Activated CD4-positive, alpha-beta T cell treated with anti-CD3 and anti-CD28 coated beads, Interleukin-2, amount 10 ng/mL, durations not matched to agents 7 days and 5 days (primary cell): ENCODE results near the gene OGFOD3. TPM values are rescaled to one million over a fixed set of nuclear protein-coding genes. Genes with fewer than 3 reads are reported as not detected.

Experiments
- CTCF ChIA-PET: fragments of 350-600 bp; sonication (Branson Sonifier 250); formaldehyde crosslinking; loops from one replicate; lab custom pipeline; 2021; ENCODE audit warnings: antibody characterized with exemption; lab: Charles Lee
- POLR2A ChIA-PET: fragments of 350-600 bp; sonication (Branson Sonifier 250); formaldehyde crosslinking; loops from one replicate; lab custom pipeline; 2021; ENCODE audit warnings: antibody characterized with exemption; lab: Charles Lee
- DNase-seq: peaks from one replicate; pipeline ENCODE4 v3.0.0-alpha.2; 2020
- H3K27ac Mint-ChIP-seq: one replicate; pipeline ENCODE4 v1.8.0; 2021; ENCODE audit warnings: mild to moderate bottlenecking, moderate library complexity, mixed read lengths
- H3K27me3 Mint-ChIP-seq: one replicate; pipeline ENCODE4 v1.8.0; 2021; ENCODE audit warnings: mixed read lengths
- H3K36me3 Mint-ChIP-seq: one replicate; pipeline ENCODE4 v1.8.0; 2021; ENCODE audit warnings: low read depth, mixed read lengths
- H3K4me1 Mint-ChIP-seq: one replicate; pipeline ENCODE4 v1.8.0; 2021; ENCODE audit warnings: mixed read lengths
- H3K4me3 Mint-ChIP-seq: one replicate; pipeline ENCODE4 v1.8.0; 2021; ENCODE audit warnings: mild to moderate bottlenecking, moderate library complexity, mixed read lengths
- H3K9me3 Mint-ChIP-seq: one replicate; pipeline ENCODE4 v1.8.0; 2021; ENCODE audit warnings: mixed read lengths
- total RNA-seq, 2 experiments: library from RNA; stranded (reverse); gene quantifications; one replicate each; pipeline ENCODE4 v1.2.3, GENCODE V29; 2021

Gene OGFOD3
- total RNA-seq, 2 experiments from 2014 or later: 23.8 to 28.0 TPM

DNA sequence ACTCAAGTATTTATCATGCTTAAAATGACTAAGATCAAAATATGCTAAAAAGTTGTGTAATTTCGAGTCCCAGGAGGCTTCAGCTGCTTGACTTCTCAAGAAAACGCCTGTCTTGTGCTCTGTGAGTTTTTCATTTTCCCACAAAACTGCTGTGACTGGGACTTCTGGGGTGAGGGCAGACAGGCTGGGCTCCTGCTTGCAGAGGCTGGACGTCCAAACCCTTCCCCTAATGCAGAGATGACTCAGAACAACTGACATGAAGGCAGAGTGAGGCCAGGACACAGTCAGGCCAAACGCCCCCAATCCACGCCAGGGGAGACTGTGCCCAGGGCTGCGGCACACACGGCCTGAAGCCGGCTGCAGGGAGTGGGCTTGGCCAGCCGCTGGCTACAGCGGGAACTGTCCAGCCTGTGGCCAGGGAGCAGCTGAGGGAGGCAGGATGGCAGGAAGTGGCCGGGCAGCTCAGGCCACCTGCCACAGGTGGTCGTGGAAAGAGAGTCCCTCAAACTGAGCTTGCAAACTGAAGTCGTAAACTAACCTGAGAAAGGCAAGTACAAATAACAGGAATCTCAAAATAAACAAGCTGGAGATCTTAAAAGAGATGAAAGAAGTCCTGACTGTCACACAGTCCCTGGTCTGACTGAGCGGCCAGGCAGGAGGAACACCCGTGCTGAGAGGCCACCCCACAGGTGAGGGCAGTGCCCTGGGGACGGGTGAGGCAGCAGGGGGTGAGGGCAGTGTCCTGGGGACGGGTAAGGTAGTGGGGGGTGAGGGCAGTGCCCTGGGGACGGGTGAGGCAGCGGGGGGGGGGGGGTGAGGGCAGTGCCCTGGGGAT lies 21.6 kb downstream of the OGFOD3 start:
- H3K4me3 Mint-ChIP-seq: no peak overlapping the region
- POLR2A ChIA-PET: interaction anchor here (0.7 kb wide), 1 partner anchor 64 kb away, joined by 3 read pairs; no protein-coding TSS in a partner anchor
- DNase-seq: no peak
- CTCF ChIA-PET: no interaction called here
- no peaks in the 10 kb centered on the region for H3K27me3 Mint-ChIP-seq
- no peaks in the 10 kb centered on the region for H3K9me3 Mint-ChIP-seq
- H3K27ac Mint-ChIP-seq: no peak overlapping the region
- H3K36me3 Mint-ChIP-seq: peaks cover 5% of the 10 kb centered on the region
- H3K4me1 Mint-ChIP-seq: peaks cover 17% of the 10 kb centered on the region

DNA sequence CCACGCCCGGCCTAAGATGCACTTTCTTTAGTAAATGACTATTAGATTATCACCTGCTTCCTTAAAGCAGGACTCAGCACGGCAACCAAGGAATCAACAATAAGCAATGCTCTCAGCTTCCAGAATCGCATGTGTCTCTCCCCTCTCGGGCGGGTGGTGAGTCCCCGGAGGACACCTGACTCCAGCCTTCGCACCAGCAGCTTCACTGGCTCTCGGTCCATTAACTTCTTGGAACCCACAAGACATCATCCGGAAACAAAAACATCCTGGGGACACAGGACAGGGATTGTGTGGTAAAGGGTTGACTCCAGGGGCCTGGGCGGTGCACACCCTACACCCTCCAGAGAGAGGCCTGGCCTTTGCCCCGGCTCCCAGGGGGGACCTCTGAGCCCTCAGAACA lies 24.1 kb downstream of the OGFOD3 start:
- no peaks in the 10 kb centered on the region for H3K36me3 Mint-ChIP-seq
- H3K27ac Mint-ChIP-seq: no peak overlapping the region
- peaks cover 2% of the 10 kb centered on the region for H3K4me1 Mint-ChIP-seq
- H3K9me3 Mint-ChIP-seq: no peaks in the 10 kb centered on the region
- no peak overlapping the region for H3K4me3 Mint-ChIP-seq
- no peak for DNase-seq
- no peaks in the 10 kb centered on the region for H3K27me3 Mint-ChIP-seq
- CTCF ChIA-PET: interaction anchor here (0.7 kb wide), 1 partner anchor 15 kb away, joined by 3 read pairs; no protein-coding TSS in a partner anchor
- POLR2A ChIA-PET: interaction anchor here (0.5 kb wide), 1 partner anchor 23 kb away, joined by 8 read pairs; no protein-coding TSS in a partner anchor

DNA sequence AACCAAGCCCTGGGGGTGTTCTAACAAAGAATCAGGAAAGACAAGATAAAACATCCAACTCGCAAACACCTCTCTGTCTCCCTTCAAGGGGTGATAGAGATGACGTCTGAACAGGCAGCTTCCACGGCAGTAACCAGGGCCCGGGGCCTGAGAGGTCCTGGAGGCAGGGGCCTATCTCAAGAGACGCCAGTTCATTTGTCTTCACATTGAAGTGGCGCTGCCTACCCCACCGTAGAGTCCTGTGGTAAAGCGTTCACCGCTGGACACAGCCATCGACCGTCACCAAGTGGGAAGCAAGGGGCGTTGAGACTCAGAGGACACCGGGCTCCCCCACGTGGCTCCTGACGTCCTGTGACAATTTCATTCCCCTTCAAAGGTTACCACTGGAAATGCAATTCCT lies 25.4 kb downstream of the OGFOD3 start:
- no peak overlapping the region for H3K27ac Mint-ChIP-seq
- H3K4me3 Mint-ChIP-seq: no peak overlapping the region
- H3K27me3 Mint-ChIP-seq: no peaks in the 10 kb centered on the region
- DNase-seq: no peak
- ChIA-PET CTCF (no interaction called here), POLR2A (no interaction called here)
- peaks cover 2% of the 10 kb centered on the region for H3K4me1 Mint-ChIP-seq
- no peaks in the 10 kb centered on the region for H3K36me3 Mint-ChIP-seq
- H3K9me3 Mint-ChIP-seq: no peaks in the 10 kb centered on the region

DNA sequence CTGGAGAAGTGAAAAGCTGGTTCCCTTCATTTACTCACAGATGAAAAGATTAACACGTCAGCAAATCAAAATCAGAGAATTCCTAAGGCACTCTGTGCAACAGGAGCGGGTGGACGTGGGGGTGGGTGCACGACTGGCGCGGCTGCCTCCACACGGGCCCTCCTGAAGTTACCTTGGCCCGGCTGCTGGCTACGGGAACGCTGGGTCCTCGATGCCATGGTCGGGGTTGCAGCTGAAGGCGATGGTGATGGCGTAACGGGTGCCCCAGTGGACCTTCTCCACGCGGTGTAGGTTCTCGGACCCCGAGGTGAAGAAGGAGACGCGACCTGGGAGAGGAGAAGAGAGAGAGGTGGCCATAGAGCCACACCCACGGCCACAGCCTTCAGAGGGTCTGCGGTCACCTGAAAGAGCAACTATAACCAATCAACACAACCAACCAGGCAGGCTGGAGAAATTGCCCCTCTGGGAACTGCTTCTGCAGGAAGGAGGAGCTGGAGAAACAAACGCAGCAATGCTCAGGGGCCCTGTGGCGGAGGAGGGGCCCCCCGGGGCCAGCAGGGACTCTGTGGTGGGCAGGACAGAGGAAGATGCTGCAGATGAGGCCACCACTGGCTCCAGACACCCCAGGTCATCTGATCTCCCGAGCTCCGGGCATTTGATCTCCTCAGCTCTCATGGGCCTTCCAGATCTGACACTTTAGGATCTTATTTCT lies 26.0 kb downstream of the OGFOD3 start:
- no peak for DNase-seq
- Mint-ChIP-seq H3K36me3 (no peaks in the 10 kb centered on the region), H3K4me1 (peaks cover 4% of the 10 kb centered on the region), H3K9me3 (no peaks in the 10 kb centered on the region), H3K27ac (peak overlapping the region; percentile 21), H3K4me3 (no peak overlapping the region), H3K27me3 (no peaks in the 10 kb centered on the region)
- POLR2A ChIA-PET: no interaction called here
- CTCF ChIA-PET: no interaction called here

DNA sequence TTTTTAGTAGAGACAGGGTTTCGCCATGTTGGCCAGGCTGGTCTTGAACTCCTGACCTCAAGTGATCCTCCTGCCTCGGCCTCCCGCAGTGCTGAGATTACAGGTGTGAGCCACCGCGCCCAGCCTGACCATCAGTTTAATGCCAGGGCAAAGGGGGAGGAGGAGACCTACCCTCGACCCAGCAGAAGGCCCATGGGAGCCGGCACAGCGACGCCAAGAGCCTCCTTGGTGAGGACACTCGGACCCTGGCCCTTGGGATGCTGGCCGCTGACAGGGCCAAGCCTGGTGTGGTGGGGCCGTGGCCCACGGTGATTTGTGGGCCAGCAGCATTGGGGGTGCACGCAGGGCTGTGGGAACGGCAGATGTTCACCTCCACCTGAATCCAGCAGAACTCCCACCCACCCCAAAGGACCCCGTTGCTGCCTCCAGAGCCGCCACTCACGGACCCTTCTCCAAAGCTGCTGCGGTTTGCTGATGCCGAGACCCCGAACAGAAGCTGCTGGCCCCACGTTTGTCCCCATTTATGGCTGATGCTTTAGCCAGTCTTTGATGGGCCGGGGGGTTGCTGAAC lies 26.8 kb downstream of the OGFOD3 start:
- Mint-ChIP-seq H3K27me3 (no peaks in the 10 kb centered on the region), H3K9me3 (no peaks in the 10 kb centered on the region), H3K27ac (no peak overlapping the region), H3K4me1 (peaks cover 2% of the 10 kb centered on the region), H3K4me3 (no peak overlapping the region), H3K36me3 (no peaks in the 10 kb centered on the region)
- DNase-seq: no peak
- ChIA-PET POLR2A (no interaction called here), CTCF (no interaction called here)

DNA sequence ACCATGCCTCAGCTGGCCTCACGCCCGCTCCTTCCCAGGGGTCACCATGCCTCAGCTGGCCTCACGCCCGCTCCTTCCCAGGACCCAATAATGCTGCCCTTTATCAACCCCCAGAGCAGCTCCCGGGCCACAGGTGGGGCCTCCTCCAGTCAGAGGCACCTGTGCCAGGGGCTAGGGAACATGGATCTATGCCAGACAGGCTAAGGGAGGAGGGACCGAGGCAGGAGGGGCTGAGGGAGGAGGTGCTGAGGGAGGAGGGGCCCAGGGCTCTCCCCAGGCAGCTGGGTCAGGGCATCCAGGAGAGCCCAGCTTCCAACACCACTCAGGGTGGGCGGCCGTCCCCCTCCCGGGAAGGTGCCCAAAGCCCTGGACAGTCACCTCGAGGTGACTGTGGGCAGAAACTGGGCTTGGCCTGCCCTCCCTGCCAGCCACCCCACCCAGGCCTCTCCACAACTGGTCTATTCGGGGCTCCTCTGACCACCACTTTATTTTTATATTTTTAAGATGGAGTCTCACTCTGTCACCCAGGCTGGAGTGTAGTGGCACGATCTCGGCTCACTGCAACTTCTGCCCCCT lies 27.4 kb downstream of the OGFOD3 start:
- no peak overlapping the region for H3K4me3 Mint-ChIP-seq
- no peak overlapping the region for H3K27ac Mint-ChIP-seq
- CTCF ChIA-PET: no interaction called here
- POLR2A ChIA-PET: no interaction called here
- no peaks in the 10 kb centered on the region for H3K9me3 Mint-ChIP-seq
- no peak for DNase-seq
- H3K36me3 Mint-ChIP-seq: no peaks in the 10 kb centered on the region
- peaks cover 2% of the 10 kb centered on the region for H3K4me1 Mint-ChIP-seq
- no peaks in the 10 kb centered on the region for H3K27me3 Mint-ChIP-seq

DNA sequence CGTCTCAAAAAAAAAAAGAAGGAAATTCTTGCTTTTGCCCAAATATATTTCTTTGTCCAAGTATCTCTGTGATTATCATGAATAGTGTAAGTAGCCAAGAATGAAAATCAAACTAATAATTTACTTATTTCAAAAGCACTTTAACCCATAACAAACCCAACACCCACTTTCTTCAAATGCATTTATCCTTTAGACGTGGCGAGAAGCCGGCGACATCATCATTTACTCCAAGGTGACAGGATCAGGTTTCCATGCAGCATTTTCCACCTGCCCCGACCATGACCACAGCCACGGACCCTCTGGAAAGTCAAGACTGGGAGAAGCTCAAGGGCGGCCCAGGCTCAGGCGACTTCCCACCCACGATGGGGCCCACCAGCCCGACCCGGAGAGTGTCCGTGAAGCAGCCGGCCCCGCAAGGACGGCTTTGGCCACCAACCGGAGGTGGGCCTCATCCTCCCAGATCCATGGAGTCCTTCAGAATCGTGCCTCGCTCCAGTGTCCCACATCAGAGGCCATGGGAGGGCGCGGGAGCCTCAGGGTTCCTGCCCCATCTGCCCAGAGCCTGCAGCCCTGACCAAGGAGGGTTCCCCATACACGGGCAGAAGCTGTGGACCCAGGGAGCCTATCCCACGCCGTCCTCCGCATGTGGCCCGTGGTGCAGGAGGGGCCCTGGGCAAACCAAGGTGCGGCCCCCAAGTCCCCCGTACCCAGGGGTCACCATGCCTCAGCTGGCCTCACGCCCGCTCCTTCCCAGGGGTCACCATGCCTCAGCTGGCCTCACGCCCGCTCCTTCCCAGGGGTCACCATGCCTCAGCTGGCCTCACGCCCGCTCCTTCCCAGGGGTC lies 28.1 kb downstream of the OGFOD3 start:
- POLR2A ChIA-PET: no interaction called here

DNA sequence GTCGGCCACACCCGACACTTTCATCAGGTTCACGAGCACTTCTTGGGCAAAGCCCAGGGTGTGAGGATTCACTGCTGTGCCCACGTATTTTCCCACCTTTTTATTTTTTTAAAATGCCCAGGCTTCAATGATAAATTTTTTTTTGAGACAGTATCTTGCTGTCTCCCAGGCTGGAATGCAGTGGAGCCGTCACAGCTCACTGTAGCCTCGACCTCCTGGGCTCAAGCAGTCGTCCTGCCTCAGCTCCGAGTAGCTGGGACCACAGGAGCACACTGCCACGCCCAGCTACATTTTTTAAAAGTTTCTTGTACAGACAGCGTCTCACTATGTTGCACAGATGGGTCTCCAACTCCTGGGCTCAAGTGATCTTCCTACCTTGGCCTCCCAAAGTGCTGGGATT lies 29.0 kb downstream of the OGFOD3 start:
- ChIA-PET CTCF (no interaction called here), POLR2A (no interaction called here)
- Mint-ChIP-seq H3K27ac (no peak overlapping the region), H3K4me3 (no peak overlapping the region), H3K36me3 (no peaks in the 10 kb centered on the region), H3K4me1 (peaks cover 2% of the 10 kb centered on the region), H3K27me3 (no peaks in the 10 kb centered on the region), H3K9me3 (no peaks in the 10 kb centered on the region)
- no peak for DNase-seq

More for the DNA sequence above, 28.1 kb downstream of the OGFOD3 start:
- H3K27me3 Mint-ChIP-seq: no peaks in the 10 kb centered on the region
- no peaks in the 10 kb centered on the region for H3K36me3 Mint-ChIP-seq
- no peak for DNase-seq
- H3K4me3 Mint-ChIP-seq: no peak overlapping the region
- H3K4me1 Mint-ChIP-seq: peaks cover 2% of the 10 kb centered on the region
- H3K9me3 Mint-ChIP-seq: no peaks in the 10 kb centered on the region
- CTCF ChIA-PET: no interaction called here
- no peak overlapping the region for H3K27ac Mint-ChIP-seq

DNA sequence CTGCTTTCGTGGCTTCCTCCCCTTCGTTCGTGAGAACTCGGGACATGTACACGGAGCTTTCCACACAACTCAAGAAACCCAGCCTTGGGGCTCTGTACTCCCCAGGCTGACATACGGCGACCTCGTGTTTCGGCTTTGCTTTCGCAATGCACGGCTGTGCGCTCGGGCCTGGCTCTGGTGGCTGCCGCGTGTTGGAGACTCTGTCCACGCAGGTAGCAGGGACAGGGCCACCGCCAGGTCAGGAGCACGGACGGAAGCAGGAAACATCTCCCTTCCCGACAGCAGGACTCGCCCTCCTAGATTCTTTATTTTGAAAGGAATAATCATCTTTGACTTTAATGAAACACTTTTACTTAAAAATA lies 29.5 kb downstream of the OGFOD3 start:
- no peak for DNase-seq
- ChIA-PET CTCF (no interaction called here), POLR2A (no interaction called here)
- H3K4me3 Mint-ChIP-seq: no peak overlapping the region
- H3K9me3 Mint-ChIP-seq: no peaks in the 10 kb centered on the region
- H3K27me3 Mint-ChIP-seq: no peaks in the 10 kb centered on the region
- peaks cover 2% of the 10 kb centered on the region for H3K4me1 Mint-ChIP-seq
- H3K27ac Mint-ChIP-seq: no peak overlapping the region
- H3K36me3 Mint-ChIP-seq: no peaks in the 10 kb centered on the region

DNA sequence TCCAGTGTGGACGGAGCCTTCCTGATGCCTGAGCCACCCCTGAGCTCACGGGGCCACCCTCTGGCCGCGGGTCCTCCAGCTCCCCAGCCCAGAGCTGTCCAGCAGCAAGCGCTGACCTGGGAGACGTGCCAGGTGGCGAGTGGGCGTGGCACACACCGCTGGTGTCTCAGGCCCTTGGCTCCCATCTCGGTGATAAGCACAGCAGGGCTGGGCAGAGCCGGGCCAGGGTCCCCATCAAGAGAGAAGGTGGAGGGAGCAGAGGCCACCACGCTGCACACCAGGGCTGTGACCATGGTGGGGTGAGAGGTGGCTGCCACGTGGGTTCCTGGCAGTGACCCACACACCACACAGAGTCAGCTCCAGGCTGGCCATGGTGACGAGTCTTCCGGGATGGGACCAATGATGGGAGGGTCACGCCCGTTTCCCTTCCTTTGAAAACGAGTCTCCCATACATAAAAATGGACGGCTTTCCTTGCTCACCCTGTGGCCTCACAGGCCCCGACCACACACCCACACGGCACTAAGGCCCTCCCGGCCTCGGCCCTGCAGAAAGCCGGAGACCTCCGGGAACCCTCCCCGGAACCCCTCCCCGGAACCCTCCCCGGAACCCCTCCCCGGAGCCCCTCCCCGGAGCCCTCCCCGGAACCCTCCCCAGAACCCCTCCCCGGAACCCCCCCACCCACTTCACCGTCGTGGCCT lies 30.0 kb downstream of the OGFOD3 start:
- POLR2A ChIA-PET: no interaction called here
- CTCF ChIA-PET: no interaction called here
- H3K9me3 Mint-ChIP-seq: no peaks in the 10 kb centered on the region

DNA sequence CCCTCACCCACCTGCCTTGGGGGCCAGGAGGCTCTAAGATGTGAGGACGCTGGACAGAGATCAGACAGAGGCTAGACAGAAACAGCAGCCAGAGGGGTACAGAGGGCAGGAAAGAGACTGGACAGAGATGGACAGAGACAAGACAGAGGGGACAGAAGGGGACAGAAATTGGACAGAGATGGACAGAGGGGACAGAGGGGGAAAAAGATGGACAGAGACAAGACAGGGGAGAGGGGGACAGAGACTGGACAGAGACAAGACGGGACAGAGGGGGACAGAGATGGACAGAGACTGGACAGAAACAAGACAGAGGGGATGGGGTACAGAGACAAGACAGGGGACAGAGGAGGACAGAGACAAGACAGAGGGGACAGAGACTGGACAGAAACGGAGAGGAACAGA lies 30.7 kb downstream of the OGFOD3 start:
- no peak overlapping the region for H3K27ac Mint-ChIP-seq
- no peaks in the 10 kb centered on the region for H3K36me3 Mint-ChIP-seq
- H3K9me3 Mint-ChIP-seq: no peaks in the 10 kb centered on the region
- ChIA-PET CTCF (no interaction called here), POLR2A (no interaction called here)
- no peak overlapping the region for H3K4me3 Mint-ChIP-seq
- DNase-seq: no peak
- peaks cover 2% of the 10 kb centered on the region for H3K4me1 Mint-ChIP-seq
- no peaks in the 10 kb centered on the region for H3K27me3 Mint-ChIP-seq

More for the DNA sequence above, 30.0 kb downstream of the OGFOD3 start:
- Mint-ChIP-seq H3K27ac (no peak overlapping the region), H3K27me3 (no peaks in the 10 kb centered on the region), H3K4me3 (no peak overlapping the region), H3K4me1 (peaks cover 2% of the 10 kb centered on the region), H3K36me3 (no peaks in the 10 kb centered on the region)
- DNase-seq: no peak
